ENCODE data around the gene LDHAL6A.
"Not testable (repeated sequence)": the region's sequence is repeated elsewhere in the genome, so short reads cannot be mapped to it uniquely, and the experiment has no call there.

Gene LDHAL6A

GRCh38 chr11:18455686-18456372 lies at the start of gene LDHAL6A:
TSS of gene LDHAL6A (plus strand) at chr11:18455856. CDS start at chr11:18456681, 825 bp downstream.
- DNase-seq = no peak

DNA sequence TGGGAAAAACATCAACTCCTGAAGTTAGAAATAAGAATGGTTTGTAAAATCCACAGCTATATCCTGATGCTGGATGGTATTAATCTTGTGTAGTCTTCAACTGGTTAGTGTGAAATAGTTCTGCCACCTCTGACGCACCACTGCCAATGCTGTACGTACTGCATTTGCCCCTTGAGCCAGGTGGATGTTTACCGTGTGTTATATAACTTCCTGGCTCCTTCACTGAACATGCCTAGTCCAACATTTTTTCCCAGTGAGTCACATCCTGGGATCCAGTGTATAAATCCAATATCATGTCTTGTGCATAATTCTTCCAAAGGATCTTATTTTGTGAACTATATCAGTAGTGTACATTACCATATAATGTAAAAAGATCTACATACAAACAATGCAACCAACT lies 48.3 kb upstream of the LDHAL6A start:
- not testable (repeated sequence) for DNase-seq

DNA sequence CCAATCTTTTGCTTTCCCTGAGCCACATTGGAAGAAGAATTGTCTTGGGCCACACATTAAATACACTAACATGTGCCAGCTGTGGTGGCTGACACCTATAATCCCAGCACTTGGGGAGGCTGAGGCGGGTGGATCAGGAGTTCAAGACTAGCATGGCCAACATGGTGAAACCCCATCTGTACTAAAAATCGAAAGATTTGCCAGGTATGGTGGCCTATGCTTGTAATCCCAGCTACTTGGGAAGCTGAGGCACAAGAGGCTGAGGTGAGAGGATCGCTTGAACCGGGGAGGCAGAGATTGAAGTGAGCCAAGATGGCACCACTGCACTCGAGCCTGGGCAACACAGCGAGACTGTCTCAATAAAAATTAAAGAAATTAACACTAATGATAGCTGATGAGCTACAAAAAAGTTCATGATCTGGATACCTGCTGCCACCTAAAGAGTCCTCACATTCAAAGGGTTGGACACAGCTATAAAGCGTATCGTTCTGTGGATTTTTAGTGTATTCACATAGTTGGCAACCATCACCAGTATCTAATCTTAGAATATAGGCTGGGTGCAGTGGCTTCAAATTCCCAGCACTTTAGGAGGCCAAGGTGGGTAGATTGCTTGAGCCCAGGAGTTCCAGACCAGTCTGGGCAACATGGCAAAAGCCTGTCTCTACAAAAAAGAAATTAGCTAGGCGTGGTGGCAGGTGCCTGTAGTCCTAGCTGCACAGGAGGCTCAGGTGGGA lies 46.9 kb upstream of the LDHAL6A start:
- DNase-seq = no peak

GRCh38 chr11:18416459-18416858 lies 39.2 kb upstream of the LDHAL6A start:
- DNase-seq = no peak

DNA sequence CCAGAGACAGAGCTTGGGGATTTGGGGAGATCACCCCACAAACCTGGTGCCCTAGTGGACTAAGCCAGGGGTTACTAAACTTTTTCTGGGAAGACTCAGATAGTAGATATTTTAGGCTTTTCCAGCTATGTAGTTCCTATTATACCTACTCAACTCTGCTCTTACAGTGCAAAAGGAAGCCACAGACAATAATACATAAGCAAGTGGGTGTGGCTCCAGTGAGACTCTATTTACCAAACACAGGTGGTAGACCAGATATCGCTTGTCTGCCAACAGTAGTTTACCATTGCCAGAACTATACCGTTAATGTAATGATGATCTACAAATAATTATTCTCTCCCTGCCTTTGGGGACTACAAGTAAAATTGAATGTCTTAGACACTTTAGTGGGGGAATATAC lies 36.6 kb upstream of the LDHAL6A start:
- DNase-seq = peak; percentile 12

- no peak for DNase-seq
These were observed 35.6 kb upstream of the LDHAL6A start for GRCh38 chr11:18420067-18420466.

DNA sequence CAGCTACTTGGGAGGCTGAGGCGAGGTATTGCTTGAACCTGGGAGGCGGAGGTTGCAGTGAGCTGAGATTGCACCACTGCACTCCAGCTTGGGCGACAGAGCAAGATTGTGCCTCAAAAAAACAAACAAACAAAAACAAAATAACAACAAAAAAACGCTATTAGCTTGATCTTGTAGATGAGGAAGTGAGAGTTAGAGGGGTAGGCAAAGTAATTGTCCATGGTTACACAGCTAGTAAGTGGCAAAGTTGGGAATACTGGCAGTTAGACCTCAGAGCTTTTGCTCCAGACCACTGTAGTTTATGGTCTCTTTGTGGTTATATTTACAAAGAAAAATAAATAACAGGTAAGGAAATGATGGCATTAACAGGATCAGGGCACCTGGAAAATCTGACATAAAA lies 28.4 kb upstream of the LDHAL6A start:
- no peak for DNase-seq

DNA sequence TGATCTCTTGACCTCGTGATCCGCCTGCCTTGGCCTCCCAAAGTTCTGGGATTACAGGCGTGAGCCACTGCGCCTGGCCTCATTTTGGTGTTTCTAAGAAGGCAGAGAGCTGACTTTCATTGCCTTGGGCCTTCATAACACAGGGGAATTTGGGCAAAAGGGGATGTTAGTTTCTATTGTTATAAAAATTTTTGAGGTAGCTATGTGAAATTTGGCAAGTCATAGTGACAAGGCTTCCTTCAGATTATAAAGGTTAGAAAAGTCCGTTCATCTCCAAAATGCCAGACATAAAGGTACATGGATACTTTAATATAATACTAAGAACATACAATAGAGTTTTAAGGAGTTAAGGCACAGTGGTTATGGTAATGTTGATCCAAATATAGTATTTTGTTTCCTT lies 26.3 kb upstream of the LDHAL6A start:
- DNase-seq = no peak

- no peak for DNase-seq
These were observed 17.0 kb upstream of the LDHAL6A start for GRCh38 chr11:18438691-18439090.

DNA sequence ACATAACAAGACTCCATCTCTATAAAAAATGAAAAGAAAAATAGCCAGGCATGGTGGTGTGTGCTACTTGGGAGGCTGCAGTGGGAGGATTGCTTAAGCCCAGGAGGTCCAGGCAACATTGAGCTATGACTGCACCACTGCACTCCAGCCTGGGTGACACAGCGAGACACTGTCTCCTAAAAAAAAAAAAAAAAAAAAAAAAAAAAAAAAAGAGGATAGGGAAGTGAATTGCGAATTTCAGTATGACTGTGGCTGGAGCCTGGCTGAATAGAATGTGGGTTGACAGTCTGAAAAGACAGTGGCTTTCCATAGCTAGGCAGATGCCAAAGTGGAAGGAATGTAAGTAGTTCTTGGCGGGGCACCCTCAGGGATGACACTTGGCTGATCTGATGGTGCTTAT lies 6.4 kb upstream of the LDHAL6A start:
- DNase-seq = no peak

- DNase-seq = no peak
These were observed 2.7 kb upstream of the LDHAL6A start for GRCh38 chr11:18452927-18453326.

DNA sequence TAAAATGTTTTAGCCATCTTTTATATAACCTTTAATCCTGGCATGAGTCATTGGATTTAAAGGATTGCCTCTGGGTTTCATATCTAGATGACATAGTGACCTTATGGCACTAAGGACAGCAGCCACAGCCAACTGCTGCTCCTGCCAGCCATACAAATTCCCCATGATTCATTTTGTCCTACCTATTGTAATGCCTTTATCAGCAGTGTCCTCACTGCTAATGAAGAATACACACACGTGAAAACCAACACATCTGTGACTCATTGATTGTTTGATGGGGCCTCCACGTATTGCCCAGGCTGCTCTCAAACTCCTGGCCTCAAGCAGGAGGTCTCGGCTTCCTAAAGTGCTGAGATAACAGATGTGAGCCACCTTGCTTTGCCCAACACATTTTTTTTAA lies 1.8 kb downstream of the LDHAL6A start:
- DNase-seq = no peak

GRCh38 chr11:18459634-18460033 lies 4.0 kb downstream of the LDHAL6A start:
- no peak for DNase-seq

- no peak for DNase-seq
These were observed 6.3 kb downstream of the LDHAL6A start for GRCh38 chr11:18461909-18462308.

DNA sequence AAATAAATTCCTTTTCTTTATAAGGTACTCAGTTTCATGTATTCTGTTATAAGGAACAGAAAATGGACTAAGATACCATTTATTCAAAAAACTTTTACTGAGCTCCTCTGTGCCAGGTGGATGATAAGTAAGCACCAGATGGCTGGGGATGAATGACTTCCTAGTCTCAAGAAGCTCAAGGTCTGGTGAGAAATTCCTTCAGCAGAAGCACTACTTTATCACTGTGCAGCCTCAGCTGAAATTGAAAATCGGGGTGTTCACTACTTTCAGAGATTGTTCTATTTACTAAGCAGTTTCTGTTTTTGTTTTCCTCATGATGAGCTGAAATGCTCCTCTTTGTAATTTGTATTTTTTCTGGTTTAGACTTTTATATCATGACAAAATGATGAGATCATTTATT lies 7.8 kb downstream of the LDHAL6A start:
- no peak for DNase-seq

GRCh38 chr11:18466402-18466801 lies 10.7 kb downstream of the LDHAL6A start:
- DNase-seq = no peak

- no peak for DNase-seq
These were observed 12.4 kb downstream of the LDHAL6A start for GRCh38 chr11:18468059-18468458.

- DNase-seq = no peak
These were observed 13.3 kb downstream of the LDHAL6A start for GRCh38 chr11:18468961-18469360.

GRCh38 chr11:18471995-18472394 lies 16.3 kb downstream of the LDHAL6A start:
- no peak for DNase-seq

DNA sequence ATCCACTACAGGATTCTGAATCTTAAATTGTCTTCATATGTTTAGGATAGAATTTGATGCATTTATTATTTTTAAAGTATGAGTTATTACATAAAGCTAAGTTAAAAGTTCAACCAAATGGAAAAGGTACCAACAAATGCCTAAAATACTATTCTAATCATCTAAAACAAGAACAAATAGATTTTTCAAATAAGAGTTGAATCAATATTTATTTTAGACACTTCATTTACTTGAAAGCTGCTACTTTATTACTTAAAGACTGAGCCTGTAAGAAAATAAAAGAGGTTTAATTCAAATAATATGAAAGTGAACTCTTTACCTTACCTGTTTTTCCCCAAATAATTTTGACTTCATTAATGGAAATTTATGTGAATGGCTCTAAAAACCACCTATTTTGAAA lies 16.9 kb downstream of the LDHAL6A start:
- no peak for DNase-seq

GRCh38 chr11:18479063-18479462 lies 23.4 kb downstream of the LDHAL6A start:
- DNase-seq = no peak

- no peak for DNase-seq
These were observed 30.4 kb downstream of the LDHAL6A start for GRCh38 chr11:18485913-18486528.

GRCh38 chr11:18490319-18490718 lies 34.7 kb downstream of the LDHAL6A start:
- DNase-seq = no peak

Data from COR-L47 (cell line).